ENCODE data around the gene PCDHB4. TPM values are rescaled to one million over a fixed set of nuclear protein-coding genes. Genes with fewer than 3 reads are reported as not detected.
A peak's percentile ranks its signal among the peaks of the same experiment; 100 is the strongest.

PCDHB4 gene
- total and polyA plus RNA-seq, 4 donors = 0.14 to 0.36 (median 0.17) TPM

DNA sequence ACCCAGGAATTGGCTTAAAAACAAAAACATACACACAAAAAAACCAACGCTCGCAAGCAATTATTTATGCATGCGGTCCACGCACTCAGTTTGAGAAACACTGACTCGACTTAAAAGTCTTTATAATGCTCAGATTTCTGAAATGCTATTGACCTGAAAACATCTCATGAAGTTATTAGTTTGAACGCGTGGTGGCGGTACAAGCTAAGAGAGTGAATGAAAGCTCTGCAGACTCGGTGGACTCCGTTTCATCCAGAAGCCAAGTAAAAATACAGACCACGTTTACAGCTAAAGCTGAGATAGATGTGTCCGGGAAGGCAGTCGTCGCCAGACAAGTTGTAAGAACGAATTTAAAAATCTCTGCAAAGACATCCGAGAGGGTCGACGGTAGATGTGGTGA, 28.2 kb downstream of the PCDHB4 start, which contains the start of gene PCDHB6:
PCDHB6 (plus strand) TSS at position 246 of the 400 bp plus-strand sequence. CDS start 201 bp downstream, outside the sequence.
- Histone ChIP-seq H3K4me3 (ENCODE audit: low read depth in 1 of 3, low read length in 3 of 3) (no peak within 1 kb of the TSS), H3K36me3 (ENCODE audit: control insufficient read depth in 4 of 4, insufficient read depth in 3 of 4, low read depth in 1 of 4, low read length in 3 of 4) (no peaks in the 10 kb centered on the region), H3K27ac (ENCODE audit: low read depth in 1 of 2, low read length in 2 of 2) (no peak within 1 kb of the TSS), H3K4me1 (ENCODE audit: control insufficient read depth in 4 of 4, insufficient read depth in 4 of 4, low read length in 3 of 4) (no peaks in the 10 kb centered on the region), H3K9ac (ENCODE audit: low read depth in 1 of 2, low read length in 2 of 2) (no peak within 1 kb of the TSS), H3K27me3 (ENCODE audit: control insufficient read depth in 4 of 4, insufficient read depth in 4 of 4, low read length in 3 of 4) (peaks cover 0 to 6% (median 0%) of the 10 kb centered on the region in 4 donors), H3K9me3 (ENCODE audit: control insufficient read depth in 4 of 4, low read length in 3 of 4) (peaks cover 13 to 29% (median 18%) of the 10 kb centered on the region in 4 donors)
- 12% methylated on average over 18 of the region's 18 CpGs for WGBS
- TF ChIP-seq JUND (IDR thresholded peaks at IDR 0.05) (no peak), RAD21 (IDR thresholded peaks at IDR 0.05) (peak in 1 of 2 donors; percentile 17)
- TF ChIP-seq, protein P1, sequence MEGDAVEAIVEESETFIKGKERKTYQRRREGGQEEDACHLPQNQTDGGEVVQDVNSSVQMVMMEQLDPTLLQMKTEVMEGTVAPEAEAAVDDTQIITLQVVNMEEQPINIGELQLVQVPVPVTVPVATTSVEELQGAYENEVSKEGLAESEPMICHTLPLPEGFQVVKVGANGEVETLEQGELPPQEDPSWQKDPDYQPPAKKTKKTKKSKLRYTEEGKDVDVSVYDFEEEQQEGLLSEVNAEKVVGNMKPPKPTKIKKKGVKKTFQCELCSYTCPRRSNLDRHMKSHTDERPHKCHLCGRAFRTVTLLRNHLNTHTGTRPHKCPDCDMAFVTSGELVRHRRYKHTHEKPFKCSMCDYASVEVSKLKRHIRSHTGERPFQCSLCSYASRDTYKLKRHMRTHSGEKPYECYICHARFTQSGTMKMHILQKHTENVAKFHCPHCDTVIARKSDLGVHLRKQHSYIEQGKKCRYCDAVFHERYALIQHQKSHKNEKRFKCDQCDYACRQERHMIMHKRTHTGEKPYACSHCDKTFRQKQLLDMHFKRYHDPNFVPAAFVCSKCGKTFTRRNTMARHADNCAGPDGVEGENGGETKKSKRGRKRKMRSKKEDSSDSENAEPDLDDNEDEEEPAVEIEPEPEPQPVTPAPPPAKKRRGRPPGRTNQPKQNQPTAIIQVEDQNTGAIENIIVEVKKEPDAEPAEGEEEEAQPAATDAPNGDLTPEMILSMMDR (IDR thresholded peaks at IDR 0.05; ENCODE audit: low read depth, low read length, missing input control) = peak; percentile 6
- TF ChIP-seq, protein P2, sequence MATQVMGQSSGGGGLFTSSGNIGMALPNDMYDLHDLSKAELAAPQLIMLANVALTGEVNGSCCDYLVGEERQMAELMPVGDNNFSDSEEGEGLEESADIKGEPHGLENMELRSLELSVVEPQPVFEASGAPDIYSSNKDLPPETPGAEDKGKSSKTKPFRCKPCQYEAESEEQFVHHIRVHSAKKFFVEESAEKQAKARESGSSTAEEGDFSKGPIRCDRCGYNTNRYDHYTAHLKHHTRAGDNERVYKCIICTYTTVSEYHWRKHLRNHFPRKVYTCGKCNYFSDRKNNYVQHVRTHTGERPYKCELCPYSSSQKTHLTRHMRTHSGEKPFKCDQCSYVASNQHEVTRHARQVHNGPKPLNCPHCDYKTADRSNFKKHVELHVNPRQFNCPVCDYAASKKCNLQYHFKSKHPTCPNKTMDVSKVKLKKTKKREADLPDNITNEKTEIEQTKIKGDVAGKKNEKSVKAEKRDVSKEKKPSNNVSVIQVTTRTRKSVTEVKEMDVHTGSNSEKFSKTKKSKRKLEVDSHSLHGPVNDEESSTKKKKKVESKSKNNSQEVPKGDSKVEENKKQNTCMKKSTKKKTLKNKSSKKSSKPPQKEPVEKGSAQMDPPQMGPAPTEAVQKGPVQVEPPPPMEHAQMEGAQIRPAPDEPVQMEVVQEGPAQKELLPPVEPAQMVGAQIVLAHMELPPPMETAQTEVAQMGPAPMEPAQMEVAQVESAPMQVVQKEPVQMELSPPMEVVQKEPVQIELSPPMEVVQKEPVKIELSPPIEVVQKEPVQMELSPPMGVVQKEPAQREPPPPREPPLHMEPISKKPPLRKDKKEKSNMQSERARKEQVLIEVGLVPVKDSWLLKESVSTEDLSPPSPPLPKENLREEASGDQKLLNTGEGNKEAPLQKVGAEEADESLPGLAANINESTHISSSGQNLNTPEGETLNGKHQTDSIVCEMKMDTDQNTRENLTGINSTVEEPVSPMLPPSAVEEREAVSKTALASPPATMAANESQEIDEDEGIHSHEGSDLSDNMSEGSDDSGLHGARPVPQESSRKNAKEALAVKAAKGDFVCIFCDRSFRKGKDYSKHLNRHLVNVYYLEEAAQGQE (IDR thresholded peaks at IDR 0.05) = no peak
- no peak for DNase-seq (ENCODE audit: low spot score)

DNA sequence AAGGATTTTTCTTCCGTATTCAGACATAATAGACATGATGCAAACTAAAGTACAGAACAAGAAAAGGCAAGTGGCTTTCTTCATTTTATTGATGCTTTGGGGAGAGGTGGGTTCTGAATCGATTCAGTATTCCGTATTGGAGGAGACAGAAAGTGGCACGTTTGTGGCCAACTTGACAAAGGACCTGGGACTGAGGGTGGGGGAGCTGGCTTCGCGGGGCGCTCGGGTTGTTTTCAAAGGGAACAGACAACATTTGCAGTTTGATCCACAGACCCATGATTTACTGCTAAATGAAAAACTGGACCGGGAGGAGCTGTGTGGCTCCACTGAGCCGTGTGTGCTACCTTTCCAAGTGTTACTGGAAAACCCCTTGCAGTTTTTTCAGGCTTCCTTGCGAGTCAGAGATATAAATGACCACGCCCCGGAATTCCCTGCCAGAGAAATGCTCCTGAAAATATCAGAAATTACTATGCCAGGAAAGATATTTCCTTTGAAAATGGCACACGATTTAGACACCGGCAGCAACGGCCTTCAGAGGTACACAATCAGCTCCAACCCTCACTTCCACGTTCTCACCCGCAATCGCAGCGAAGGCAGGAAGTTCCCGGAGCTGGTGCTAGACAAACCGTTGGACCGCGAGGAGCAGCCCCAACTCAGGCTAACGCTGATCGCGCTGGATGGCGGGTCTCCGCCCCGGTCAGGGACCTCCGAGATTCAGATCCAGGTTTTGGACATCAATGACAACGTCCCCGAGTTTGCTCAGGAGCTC, 28.8 kb downstream of the PCDHB4 start:
- Histone ChIP-seq H3K4me1 (ENCODE audit: control insufficient read depth in 4 of 4, insufficient read depth in 4 of 4, low read length in 3 of 4) (no peaks in the 10 kb centered on the region), H3K27ac (ENCODE audit: low read depth in 1 of 2, low read length in 2 of 2) (no peak overlapping the region), H3K4me3 (ENCODE audit: low read depth in 1 of 3, low read length in 3 of 3) (no peak overlapping the region), H3K9me3 (ENCODE audit: control insufficient read depth in 4 of 4, low read length in 3 of 4) (peaks cover 14 to 32% (median 18%) of the 10 kb centered on the region in 4 donors), H3K9ac (ENCODE audit: low read depth in 1 of 2, low read length in 2 of 2) (no peak overlapping the region), H3K27me3 (ENCODE audit: control insufficient read depth in 4 of 4, insufficient read depth in 4 of 4, low read length in 3 of 4) (peaks cover 0 to 6% (median 0%) of the 10 kb centered on the region in 4 donors), H3K36me3 (ENCODE audit: control insufficient read depth in 4 of 4, insufficient read depth in 3 of 4, low read depth in 1 of 4, low read length in 3 of 4) (no peaks in the 10 kb centered on the region)
- no peak for DNase-seq (ENCODE audit: low spot score)
- WGBS = 33% methylated on average over 33 of the region's 33 CpGs
- TF ChIP-seq RAD21 (IDR thresholded peaks at IDR 0.05) = no peak
- TF ChIP-seq, protein P3, sequence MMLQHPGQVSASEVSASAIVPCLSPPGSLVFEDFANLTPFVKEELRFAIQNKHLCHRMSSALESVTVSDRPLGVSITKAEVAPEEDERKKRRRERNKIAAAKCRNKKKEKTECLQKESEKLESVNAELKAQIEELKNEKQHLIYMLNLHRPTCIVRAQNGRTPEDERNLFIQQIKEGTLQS (IDR thresholded peaks at IDR 0.05) = no peak
- TF ChIP-seq, protein P4, sequence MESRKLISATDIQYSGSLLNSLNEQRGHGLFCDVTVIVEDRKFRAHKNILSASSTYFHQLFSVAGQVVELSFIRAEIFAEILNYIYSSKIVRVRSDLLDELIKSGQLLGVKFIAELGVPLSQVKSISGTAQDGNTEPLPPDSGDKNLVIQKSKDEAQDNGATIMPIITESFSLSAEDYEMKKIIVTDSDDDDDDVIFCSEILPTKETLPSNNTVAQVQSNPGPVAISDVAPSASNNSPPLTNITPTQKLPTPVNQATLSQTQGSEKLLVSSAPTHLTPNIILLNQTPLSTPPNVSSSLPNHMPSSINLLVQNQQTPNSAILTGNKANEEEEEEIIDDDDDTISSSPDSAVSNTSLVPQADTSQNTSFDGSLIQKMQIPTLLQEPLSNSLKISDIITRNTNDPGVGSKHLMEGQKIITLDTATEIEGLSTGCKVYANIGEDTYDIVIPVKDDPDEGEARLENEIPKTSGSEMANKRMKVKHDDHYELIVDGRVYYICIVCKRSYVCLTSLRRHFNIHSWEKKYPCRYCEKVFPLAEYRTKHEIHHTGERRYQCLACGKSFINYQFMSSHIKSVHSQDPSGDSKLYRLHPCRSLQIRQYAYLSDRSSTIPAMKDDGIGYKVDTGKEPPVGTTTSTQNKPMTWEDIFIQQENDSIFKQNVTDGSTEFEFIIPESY (IDR thresholded peaks at IDR 0.05) = no peak
- no peak for TF ChIP-seq EGR1 (IDR thresholded peaks at IDR 0.05; ENCODE audit: low read depth in 2 of 2)
- no peak for TF ChIP-seq FOXA1 (IDR thresholded peaks at IDR 0.05)
- TF ChIP-seq, protein P2 (IDR thresholded peaks at IDR 0.05) = no peak
- TF ChIP-seq YY1 (IDR thresholded peaks at IDR 0.05) = no peak
- TF ChIP-seq GABPA (IDR thresholded peaks at IDR 0.05 in 1 of 2, conservative IDR thresholded peaks at IDR 0.05 in 1 of 2) = no peak
- TF ChIP-seq, protein P1 (IDR thresholded peaks at IDR 0.05; ENCODE audit: low read depth, low read length, missing input control) = no peak
- TF ChIP-seq SP1 (IDR thresholded peaks at IDR 0.05) = no peak
- no peak for TF ChIP-seq TAF1 (conservative IDR thresholded peaks at IDR 0.05)
- no peak for TF ChIP-seq NR2F2 (IDR thresholded peaks at IDR 0.05)
- TF ChIP-seq FOXA2 (IDR thresholded peaks at IDR 0.05) = no peak
- TF ChIP-seq RXRA (IDR thresholded peaks at IDR 0.05) = no peak
- TF ChIP-seq HNF4A (conservative IDR thresholded peaks at IDR 0.05) = no peak
- no peak for TF ChIP-seq HNF4G (IDR thresholded peaks at IDR 0.05)
- TF ChIP-seq JUND (IDR thresholded peaks at IDR 0.05) = no peak

Data from liver (tissue), 9 donors.